Stimulated activated CD4-positive, alpha-beta T cell treated with anti-CD3 and anti-CD28 coated beads, Interleukin-2, amount 100 ng/mL, for 48 hours (primary cell): Measurements from ENCODE around the gene CYTH1.

Experiments used
- DNase-seq, 2 donors: peaks; one replicate each; pipeline ENCODE4 v3.0.0-alpha.2; 2020

The CYTH1 gene

DNA sequence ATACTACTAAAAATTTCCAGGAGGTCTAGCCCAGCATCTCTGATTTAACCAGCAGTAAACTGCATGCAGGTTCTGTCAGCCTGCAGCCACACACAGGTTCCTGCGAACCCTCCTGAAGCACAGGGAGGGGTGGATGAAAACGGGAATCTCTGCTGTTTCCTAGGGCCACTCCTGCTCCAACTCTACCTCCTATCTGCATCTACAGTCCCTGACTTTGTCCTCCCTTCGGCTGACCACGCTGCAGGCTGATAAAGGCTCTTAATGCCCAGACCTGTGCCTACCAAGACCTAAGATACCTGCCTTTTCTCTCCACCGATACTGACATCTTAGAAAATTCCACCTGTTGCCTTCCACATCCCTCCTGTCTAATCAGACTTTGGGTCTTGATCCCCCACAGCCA lies 50.2 kb downstream of the CYTH1 start:
- DNase-seq, result no peak

DNA sequence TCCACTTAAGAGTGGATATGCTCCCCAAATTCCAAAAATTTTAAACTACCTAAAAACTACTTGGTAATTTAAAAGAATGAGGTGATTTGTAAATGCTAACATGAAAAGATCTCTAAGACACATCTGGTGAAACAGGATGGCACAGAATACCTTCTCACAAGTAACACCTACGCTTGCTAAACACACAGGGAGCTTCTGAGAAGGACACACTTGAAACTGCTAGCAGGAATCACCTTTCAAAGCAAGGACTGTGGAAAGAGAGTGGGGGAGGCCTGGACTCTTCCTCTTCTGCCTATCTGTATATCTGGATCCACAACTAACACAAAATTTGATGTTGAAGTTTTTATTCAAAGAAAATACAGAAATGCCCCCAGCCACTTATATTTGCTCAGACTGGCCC lies 52.4 kb downstream of the CYTH1 start:
- DNase-seq, result no peak

DNA sequence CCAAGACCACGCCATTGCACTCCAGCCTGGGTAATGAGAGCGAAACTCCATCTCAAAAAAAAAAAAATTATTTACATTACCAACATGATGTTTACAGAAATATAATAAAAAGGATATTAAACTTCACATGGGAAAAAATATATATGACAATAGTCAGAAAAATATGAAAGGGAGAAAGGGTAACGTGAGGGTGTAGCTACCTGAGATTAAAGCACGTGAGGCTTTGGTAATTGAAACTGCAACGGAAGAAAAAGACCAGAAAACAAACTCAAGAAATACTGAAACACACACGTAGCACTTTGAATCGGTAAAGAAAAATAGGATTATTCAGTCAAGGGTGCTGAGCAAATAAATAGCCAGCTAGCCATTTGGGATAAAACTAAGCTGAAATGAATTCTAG lies 53.6 kb downstream of the CYTH1 start:
- no peak for DNase-seq

DNA sequence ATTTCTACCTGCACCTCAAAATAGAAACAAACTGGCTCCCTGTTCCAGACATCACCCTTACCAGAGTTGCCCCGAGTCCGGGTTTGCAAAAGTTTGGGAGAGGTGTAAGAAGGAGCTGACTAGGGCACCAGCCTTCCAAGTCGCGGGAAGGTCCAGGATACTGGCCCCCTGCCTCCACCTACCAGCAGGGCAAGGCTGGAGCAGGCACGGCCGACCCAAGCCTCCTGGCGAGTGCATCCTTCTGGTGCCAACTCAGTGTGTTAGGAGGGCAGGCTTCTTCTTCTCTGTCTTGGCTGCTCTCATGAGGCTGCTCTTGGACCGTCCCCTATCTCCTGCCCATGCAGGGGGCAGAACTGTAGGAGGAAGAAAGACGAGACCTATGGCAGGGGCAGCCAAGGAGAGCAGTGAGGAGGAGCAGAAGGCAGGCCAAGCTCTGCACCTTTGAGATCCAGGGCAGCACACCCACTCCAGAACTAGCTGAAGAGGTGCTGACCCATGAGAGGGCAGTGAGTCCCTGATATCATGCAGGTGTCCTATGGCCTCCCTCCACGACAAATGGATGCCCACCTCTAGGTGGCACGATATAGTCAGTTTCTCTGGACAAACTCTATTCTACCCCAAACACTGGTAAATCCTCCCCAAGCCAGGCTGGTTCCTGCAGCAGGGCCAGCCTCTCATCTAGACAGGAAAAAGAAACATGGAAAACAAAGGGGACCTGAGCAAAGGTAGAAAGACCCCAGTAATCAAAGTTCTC lies 54.4 kb downstream of the CYTH1 start:
- DNase-seq, result no peak

DNA sequence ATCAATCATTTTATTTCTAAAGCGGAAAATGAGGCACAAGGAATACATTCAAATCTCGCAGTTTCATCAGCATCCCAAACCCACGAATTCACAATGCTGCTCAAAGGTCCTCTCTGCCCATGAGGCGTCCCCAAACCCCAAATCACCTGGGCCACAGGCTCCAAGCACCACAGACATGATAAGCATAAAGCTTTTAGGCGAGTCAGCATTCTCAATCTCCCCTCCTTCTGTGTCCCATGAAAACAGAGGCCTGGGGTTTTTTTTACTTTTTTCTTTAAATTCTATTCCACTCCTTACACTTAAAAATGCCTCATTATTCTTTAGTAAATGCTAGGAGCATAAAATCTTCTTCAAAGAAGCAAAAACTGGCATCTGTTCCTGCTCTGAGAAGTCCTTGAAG lies 55.0 kb downstream of the CYTH1 start:
- no peak for DNase-seq

DNA sequence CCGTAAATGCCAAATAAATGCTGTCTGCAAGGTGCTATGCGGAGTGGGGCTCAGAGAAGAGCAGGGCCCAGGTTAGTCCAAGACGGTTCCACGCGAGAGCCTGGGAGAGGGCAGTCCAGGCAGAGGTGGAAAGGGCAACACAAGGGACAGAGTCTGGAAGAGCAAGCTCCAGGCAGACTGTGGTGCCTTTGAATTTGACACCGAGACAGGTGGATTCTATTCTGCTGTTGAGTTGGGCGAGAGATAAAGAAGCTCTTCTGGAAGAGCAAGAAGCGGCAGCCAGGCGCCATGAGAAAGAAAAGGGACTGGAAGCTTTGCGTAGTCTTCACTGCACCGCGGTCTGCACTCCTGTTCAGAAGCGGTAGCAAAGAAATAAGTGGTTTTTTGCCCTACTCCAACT lies 55.6 kb downstream of the CYTH1 start:
- no peak for DNase-seq

DNA sequence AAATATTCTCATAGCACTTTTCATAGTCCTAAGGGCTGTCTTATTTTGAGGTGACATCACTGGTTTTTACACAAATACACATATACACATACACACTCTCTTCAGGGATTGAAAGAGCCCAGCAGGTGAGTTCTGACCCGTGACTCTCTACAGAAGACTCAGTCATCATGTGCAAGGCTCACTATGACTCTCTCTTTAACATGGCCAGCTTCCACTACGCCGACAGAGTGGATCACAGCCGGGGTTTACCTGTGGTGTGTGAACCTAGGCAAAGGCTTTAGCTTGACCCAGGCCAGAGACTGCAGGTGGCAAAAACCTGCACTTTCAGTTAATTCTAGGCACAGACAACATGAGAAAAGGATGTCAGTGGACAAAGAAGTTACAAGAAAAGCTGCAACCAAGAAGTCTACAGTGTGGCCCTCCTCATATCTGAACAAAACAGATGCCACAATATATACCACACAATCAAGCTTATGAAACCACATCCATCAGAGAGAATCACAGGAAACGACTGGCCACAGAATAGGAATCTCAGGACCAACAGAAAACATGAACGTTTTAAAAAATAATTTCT lies 56.5 kb downstream of the CYTH1 start:
- DNase-seq, result no peak

DNA sequence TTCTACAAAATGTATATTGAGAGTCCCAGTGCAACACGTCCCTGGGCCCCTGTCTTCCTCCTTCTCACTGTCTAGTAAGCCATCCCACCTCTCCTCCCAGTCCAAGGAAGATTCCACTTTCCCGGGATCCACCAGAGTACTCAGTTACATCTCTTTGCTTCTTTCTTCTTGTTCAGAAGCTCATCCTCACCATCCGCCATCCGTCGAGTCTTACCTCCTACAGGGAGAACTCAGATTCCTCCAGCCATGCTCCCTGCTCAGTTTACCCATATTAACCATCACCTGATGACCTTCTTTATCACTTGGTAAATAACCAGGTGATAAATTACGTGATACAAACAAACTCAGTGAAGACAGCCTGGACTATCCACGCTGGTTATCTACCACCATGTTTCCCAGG lies 57.1 kb downstream of the CYTH1 start:
- no peak for DNase-seq

DNA sequence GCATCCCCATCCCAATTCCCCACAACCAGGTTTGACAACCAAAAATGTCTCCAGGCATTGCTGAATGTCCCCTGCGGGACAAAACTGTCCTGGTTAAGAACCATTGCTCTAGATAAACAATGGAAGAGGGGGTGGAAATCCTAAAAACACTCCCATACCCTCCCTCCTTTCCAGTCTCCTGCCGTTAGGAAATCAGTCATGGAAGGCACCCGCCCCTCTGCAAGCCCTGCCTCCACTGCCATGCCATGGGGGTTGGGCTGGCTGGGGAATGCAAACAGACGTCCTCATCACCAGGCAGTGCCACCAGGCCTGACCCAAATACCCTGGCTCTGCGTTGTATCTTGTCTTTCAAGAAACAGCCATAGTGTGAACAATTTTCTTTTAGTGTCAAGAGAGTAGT lies 57.5 kb downstream of the CYTH1 start:
- DNase-seq, result no peak

DNA sequence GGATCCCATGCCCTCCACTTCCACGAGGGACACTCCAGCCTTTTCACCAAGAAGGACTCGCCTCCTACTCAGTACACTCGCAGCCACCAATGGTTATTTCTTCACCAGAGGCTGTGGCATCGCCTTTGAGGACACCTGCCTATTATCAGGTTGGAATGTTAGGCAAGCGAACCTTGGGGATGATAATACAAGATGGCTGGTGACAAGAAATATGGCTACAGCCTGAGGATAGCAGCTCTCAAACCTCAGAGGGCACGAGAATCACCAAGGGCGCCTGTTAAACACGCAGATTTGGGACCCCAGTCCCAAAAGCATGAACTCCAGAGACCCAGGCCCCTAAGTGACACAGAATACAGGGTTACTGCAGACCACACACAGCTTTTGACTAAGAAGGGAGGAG lies 58.1 kb downstream of the CYTH1 start:
- no peak for DNase-seq

DNA sequence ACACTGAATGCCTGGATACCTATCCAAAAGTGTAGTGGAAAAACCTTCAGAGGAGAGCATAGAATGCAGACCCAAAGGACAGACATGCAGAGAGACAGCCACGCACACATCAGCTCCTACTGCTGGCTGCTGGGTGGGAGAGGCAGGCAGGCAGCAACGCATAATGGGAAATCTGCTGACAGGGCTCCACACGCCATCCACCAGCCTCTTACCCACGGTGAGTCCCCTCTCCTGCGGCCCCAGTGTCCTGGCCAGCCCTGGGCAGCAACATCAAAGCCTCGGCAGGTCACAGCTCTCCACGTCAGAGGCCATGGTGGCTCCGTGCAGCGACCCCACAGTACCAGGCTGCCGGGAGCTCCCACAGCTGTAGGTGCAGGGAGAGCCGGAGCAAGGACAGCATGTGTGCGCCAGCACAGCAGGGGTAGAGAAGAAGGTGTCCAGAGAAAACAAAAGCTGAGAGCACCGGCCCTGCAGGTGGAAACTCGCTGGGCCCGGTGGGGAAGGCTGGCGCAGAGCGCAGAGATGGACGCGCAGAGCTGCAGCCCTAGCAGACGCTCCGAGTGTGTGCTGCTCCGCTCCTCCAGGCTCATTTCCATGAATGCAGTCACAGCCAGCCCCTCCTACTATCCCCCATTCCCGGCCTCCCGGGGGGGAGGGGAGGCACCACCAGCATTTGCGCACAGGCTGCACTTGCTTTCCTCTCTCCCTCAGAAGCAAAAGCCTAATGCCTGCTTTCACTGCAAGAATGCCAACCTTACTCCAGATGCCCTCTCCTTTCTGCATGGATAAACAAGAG lies 58.9 kb downstream of the CYTH1 start:
- DNase-seq, result no peak

DNA sequence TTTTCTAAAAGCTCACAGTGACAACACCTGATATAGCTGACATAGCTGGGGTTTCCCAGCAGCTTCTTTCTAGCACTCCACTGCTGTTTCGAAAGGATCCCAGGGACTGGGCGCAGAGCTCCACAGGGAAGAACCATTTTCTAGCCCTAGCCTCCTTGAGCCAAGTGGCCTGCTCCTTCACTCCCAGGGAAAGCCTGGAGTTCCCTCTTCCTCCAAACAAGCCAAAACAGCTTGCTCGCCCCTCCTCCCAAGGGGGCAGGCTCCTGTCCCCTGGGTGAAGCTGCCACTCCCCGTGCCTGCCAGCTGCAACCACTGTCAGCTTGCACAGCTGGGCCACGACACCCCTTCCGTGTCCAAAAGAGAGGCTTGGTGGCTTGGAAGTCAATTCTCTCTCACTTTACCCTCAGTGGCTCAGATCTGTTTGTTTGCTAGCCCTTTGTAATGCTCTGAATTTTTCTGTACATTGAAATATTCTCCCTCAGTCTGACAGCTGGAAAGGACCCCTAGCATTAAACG lies 59.8 kb downstream of the CYTH1 start:
- no peak for DNase-seq

DNA sequence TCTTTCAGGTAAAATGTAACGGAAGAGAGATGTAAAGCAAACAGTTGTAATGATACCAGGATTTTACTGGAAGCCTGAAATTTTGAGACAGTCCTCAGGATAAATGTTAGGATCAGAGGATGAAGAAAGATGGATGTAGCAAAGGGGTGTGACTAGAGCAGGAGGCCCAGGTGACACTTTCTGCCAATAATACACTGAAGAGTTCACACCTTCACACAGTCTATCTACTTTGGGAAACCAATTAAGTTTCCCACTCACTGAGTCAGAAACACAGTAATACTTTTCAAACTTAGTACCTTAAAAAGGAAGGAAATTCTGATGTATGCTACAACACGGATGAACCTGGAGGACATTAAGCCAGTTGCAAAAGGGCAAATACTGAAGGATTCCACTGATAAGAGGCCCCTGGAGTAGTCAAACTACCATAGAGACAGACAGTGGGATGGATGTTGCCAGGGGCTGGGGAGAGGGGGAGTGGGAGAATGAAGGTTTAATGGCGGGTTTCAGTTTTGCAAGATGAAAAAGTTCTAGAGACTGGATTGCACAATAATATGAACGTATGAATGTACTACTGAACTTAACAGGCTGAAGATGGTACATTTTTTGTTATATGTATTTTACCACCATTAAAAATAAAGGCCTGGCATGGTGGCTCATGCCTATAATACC lies 62.3 kb downstream of the CYTH1 start:
- DNase-seq, result no peak

DNA sequence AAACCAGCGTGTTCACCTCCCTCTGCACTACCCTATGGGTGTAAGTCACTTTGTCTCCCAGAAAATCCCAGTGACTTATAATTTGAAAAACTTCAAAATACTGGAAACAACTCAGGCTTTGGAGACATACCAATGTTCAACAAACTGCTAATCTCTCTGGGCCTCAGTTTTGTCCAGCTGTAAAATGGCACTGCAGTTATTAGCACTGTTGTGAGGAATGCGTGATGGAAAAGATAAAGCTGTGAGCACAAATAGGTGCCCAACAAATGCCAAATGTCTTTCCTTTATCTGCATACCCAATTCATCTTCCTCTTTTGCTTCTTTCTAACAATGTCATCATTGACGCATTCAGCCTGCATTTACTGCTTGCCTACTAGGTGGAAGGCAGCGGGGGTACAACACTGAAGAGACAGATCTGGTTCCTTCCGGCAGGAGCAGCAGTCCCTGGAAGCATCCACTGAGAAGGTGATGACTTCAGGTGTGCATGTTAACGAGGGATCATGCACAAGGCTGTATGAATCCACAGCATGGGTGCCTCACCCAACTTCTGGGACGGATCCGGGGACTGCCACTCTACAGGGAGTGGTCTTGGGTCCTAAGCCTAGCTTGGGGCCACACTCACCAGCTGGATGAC lies 63.4 kb downstream of the CYTH1 start:
- DNase-seq, result no peak

DNA sequence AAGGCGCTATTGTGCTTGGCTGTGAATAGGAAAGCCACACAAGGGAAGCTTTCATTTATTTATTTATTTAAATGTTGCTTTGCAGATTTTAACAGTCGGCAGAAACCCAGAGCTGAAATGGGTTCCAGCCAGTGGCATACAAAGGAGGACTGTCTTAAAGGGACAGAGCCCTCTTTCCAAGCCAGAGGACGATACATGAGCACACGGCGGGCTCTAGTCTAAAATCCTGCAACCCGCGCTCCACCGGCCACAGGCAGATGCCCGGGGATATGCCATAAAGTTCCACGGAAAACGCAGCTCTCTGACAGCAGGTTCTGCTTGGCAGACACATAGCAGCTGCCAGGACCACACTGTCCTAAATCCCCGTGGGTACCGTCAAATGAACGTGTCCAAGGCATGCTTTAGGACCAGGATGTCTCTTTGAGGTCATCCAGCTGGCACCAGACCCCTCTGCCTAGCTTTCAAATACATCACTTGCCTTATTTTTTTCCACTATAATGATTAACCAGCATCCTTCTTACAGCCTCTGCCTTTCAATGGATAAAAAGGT lies 64.6 kb downstream of the CYTH1 start:
- no peak for DNase-seq

DNA sequence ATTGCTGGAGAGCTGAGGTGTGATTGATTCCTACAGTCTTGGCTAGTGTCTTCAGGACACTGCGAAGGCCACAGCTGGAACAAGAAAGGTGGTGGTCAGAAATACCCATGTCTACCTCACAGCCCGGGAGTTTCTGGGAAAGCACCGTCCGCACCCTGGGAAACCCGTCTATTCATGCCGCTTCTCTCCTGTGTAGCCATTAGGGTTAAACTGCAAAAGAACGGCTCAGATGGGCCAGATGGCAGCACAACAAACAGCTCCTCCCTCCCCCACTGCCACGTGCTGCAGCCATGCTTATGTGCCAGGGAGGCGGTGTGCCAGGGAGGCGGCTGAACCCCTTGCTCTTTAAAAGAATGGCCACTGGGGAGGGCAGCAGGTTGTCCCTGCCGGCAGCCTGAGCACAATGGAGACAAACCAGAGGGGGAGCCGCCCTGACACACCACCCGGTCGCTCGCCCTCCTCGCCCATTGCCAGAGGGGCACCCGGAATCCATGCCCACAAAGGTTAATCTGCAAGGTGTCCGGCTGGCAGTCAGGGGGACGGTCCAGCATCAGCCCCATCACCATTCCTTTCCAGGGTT lies 65.2 kb downstream of the CYTH1 start:
- no peak for DNase-seq

DNA sequence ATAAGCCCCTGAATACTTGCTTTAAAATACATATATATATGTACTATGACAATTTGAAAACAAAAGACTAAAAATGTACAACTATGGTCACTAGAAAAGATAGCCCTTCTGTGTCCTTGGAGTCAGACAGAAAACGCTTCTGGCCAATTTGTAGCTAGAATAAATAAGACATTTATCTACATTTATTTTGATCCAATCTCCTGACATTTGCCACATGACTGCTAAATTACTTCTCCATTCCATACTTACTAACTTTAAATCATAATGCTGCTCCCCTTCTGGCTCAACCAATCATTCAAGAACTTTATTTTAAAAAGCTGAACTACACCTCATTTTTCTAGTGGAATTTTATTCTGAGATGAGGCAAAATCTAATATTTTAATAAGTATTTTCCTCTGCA lies 65.8 kb downstream of the CYTH1 start:
- DNase-seq, result no peak

DNA sequence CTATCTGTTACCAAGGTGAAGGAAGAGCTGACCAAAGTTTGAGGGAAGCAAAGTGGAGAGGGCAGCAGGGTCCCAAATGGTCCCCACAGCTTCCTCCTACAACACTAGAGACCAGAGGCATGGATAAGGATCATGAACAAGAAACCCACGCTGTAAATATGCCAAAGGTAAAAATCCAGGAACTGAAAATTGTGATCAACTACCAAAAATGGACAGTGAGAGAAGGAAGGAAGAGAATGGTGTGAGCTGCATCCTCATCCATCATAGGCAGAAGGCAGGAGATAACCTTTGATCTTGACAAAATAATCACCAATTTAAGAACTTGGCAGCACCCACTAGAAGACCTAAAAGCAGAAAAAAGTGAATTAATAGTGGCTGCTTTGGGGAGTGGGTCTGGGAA lies 66.2 kb downstream of the CYTH1 start:
- no peak for DNase-seq

DNA sequence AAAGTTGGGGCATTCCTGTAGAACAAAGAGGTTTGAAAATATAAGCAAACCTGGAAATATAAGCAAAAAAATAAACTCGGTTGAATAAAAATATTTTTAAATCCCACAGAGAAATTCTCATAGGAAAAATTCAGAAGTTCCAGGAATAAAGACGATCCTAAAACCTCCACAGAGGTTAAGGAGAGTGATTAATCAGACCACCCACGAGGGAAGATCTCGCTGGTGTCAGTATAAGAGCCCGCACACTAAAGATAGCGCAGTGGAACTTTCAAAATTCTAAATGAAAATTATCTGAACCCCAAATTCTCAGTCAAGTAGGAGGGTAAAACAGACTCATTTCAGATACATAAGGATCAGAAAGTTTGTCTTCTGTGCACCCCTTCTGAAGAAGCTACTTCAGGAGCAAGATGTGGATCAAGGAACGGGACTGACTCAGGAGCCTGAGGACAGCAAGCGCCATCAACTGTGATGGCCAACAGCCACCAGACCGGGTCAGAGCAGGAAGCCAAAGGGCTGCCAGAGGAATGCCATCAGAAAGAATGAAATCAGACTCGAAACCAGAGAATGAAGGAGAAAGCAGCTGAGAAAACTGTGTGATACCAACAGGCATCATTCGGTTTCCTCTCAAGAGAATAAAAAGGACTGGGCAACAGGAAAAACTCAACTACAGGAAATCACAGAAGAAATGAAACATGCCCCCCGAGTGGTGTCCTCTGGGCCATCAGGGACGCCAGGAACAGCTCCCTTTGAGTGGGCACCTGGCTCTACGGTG lies 66.9 kb downstream of the CYTH1 start:
- no peak for DNase-seq

DNA sequence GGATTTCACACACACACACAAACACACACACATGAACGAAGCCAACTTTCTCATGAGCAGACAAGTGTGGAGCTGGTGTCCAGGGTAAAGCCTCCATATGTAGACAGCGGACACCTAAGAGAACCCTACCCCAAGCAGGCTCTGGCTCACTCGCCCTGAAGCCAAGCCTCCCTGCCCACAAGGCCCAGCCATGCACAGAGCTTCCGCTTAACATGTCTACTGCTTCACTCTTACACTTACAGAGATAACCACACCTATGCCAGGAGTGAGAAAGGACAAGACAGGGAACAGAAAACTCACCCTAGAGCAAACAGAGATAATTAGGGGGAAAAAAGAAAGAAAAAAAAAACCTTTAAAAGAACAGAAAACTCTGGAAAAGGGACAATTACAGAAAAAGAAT lies 67.5 kb downstream of the CYTH1 start:
- DNase-seq, result no peak

DNA sequence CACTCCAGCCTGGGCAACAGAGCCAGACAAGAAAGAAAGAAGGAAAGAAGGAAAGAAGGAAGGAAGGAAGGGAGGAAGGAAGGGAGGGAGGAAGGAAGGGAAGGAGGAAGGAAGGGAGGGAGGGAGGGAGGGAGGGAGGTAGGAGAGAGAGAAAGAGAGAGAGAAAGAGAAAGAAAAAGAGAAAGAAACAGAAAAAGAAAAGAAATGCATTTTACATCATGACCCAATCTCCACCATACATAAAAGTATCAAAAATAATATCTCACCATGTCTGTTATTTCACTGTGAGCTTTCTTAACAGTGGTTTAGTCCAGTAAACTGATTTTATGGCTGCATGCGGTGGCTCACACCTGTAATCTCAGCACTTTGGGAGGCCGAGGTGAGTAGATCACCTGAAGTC lies 70.0 kb downstream of the CYTH1 start:
- DNase-seq, result no peak

DNA sequence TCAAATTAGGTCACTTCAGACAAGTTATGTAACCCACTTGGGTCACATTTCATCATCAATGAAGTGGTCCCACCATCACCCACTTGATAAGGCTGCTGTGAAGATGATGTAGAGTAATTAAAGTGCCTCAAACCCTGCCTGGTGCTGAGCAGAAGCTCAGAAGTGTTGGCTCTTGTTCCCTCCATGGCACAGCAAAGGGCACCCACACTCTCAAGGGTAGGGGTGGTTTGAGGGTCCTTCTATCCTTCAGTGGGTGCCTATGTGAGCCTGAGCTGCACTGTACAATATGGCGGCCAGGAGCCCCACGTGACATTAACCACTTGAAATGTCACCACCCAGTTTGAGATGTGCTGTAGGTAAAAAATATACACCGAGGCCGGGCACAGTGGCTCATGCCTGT lies 71.5 kb downstream of the CYTH1 start:
- no peak for DNase-seq
